ENCODE data around the gene CPNE4.

Gene CPNE4

GRCh38 chr3:131821191-131821762 lies 213.5 kb downstream of the CPNE4 start:
- Histone ChIP-seq H3K36me3 (ENCODE audit: insufficient read depth) (no peaks in the 10 kb centered on the region), H3K79me2 (ENCODE audit: insufficient read depth, low read depth) (no peaks in the 10 kb centered on the region), H3K27me3 (ENCODE audit: insufficient read depth, low read depth) (no peaks in the 10 kb centered on the region), H3K27ac (no peak overlapping the region), H2AFZ (ENCODE audit: low read depth) (no peak overlapping the region), H3K4me3 (IDR thresholded peaks at IDR 0.05; ENCODE audit: insufficient read depth, low read depth, low read length) (no peak overlapping the region), H4K20me1 (ENCODE audit: insufficient read depth) (no peaks in the 10 kb centered on the region), H3K4me2 (no peak overlapping the region), H3K9ac (no peak overlapping the region), H3K4me1 (ENCODE audit: low read depth, poor library complexity, severe bottlenecking) (no peaks in the 10 kb centered on the region)
- TF ChIP-seq CTCF (conservative IDR thresholded peaks at IDR 0.05; ENCODE audit: low read depth, low read length), result no peak

- Histone ChIP-seq H3K36me3 (ENCODE audit: insufficient read depth) (no peaks in the 10 kb centered on the region), H3K27ac (no peak overlapping the region), H3K4me2 (no peak overlapping the region), H3K27me3 (ENCODE audit: insufficient read depth, low read depth) (no peaks in the 10 kb centered on the region), H3K4me3 (IDR thresholded peaks at IDR 0.05; ENCODE audit: insufficient read depth, low read depth, low read length) (no peak overlapping the region), H3K4me1 (ENCODE audit: low read depth, poor library complexity, severe bottlenecking) (no peaks in the 10 kb centered on the region), H2AFZ (ENCODE audit: low read depth) (no peak overlapping the region), H4K20me1 (ENCODE audit: insufficient read depth) (no peaks in the 10 kb centered on the region), H3K9ac (no peak overlapping the region), H3K79me2 (ENCODE audit: insufficient read depth, low read depth) (no peaks in the 10 kb centered on the region)
- TF ChIP-seq CTCF (conservative IDR thresholded peaks at IDR 0.05; ENCODE audit: low read depth, low read length), result no peak
Measured at GRCh38 chr3:131819381-131820055, 215.3 kb downstream of the CPNE4 start.

GRCh38 chr3:131812433-131812832 lies 222.4 kb downstream of the CPNE4 start:
- Histone ChIP-seq H2AFZ (ENCODE audit: low read depth) (no peak overlapping the region), H3K27me3 (ENCODE audit: insufficient read depth, low read depth) (no peaks in the 10 kb centered on the region), H3K4me3 (IDR thresholded peaks at IDR 0.05; ENCODE audit: insufficient read depth, low read depth, low read length) (no peak overlapping the region), H3K4me1 (ENCODE audit: low read depth, poor library complexity, severe bottlenecking) (no peaks in the 10 kb centered on the region), H3K27ac (no peak overlapping the region), H3K9ac (no peak overlapping the region), H4K20me1 (ENCODE audit: insufficient read depth) (no peaks in the 10 kb centered on the region), H3K36me3 (ENCODE audit: insufficient read depth) (no peaks in the 10 kb centered on the region), H3K79me2 (ENCODE audit: insufficient read depth, low read depth) (no peaks in the 10 kb centered on the region), H3K4me2 (no peak overlapping the region)
- no peak for TF ChIP-seq CTCF (conservative IDR thresholded peaks at IDR 0.05; ENCODE audit: low read depth, low read length)

- H3K9ac ChIP-seq, result no peak overlapping the region
- no peaks in the 10 kb centered on the region for H3K4me1 ChIP-seq (ENCODE audit: low read depth, poor library complexity, severe bottlenecking)
- no peaks in the 10 kb centered on the region for H3K36me3 ChIP-seq (ENCODE audit: insufficient read depth)
- H3K4me2 ChIP-seq, result no peak overlapping the region
- H2AFZ ChIP-seq (ENCODE audit: low read depth), result no peak overlapping the region
- H3K27ac ChIP-seq, result no peak overlapping the region
- no peaks in the 10 kb centered on the region for H4K20me1 ChIP-seq (ENCODE audit: insufficient read depth)
- no peak overlapping the region for H3K4me3 ChIP-seq (IDR thresholded peaks at IDR 0.05; ENCODE audit: insufficient read depth, low read depth, low read length)
- no peaks in the 10 kb centered on the region for H3K27me3 ChIP-seq (ENCODE audit: insufficient read depth, low read depth)
- H3K79me2 ChIP-seq (ENCODE audit: insufficient read depth, low read depth), result no peaks in the 10 kb centered on the region
- TF ChIP-seq CTCF (conservative IDR thresholded peaks at IDR 0.05; ENCODE audit: low read depth, low read length), result no peak
Measured at GRCh38 chr3:131811481-131811880, 223.3 kb downstream of the CPNE4 start.

All from KMS-11 (cell line).